C4-2B (cell line): ENCODE measurements around the gene TNNI3K.

Experiments
- ZFX ChIP-seq: fragments of 450-650 bp; IDR thresholded peaks from 2 replicates; pipeline ENCODE4 v1.6.1; 2017
- TF ChIP-seq, protein P1 (sequence below): fragments of 450-650 bp; conservative IDR thresholded peaks from 2 replicates; pipeline ENCODE4 v1.5.1; 2017; ENCODE audit warnings: mild to moderate bottlenecking

DNA sequence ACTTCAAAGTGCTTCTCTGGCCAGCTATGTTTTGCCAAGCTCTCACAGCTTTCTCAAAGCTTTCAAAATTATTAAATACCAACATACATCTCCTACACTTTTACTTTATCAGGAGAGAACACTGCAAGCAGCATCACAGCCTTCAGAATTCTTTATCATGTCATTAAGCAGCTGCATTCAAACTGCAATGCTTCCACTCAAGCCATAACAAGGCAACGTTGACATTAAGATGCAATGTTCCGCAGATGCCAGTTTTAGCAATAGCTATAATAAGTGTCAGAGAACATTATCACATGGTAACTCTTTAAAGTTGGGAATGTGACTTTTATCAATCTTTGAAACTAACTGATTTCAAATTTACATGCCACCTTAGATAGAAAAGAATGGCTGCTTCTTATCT, 185.3 kb downstream of the TNNI3K start:
- TF ChIP-seq, protein P1, sequence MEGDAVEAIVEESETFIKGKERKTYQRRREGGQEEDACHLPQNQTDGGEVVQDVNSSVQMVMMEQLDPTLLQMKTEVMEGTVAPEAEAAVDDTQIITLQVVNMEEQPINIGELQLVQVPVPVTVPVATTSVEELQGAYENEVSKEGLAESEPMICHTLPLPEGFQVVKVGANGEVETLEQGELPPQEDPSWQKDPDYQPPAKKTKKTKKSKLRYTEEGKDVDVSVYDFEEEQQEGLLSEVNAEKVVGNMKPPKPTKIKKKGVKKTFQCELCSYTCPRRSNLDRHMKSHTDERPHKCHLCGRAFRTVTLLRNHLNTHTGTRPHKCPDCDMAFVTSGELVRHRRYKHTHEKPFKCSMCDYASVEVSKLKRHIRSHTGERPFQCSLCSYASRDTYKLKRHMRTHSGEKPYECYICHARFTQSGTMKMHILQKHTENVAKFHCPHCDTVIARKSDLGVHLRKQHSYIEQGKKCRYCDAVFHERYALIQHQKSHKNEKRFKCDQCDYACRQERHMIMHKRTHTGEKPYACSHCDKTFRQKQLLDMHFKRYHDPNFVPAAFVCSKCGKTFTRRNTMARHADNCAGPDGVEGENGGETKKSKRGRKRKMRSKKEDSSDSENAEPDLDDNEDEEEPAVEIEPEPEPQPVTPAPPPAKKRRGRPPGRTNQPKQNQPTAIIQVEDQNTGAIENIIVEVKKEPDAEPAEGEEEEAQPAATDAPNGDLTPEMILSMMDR = no peak
- no peak for TF ChIP-seq ZFX
